ENCODE results near the gene ADRA1B.

DNA sequence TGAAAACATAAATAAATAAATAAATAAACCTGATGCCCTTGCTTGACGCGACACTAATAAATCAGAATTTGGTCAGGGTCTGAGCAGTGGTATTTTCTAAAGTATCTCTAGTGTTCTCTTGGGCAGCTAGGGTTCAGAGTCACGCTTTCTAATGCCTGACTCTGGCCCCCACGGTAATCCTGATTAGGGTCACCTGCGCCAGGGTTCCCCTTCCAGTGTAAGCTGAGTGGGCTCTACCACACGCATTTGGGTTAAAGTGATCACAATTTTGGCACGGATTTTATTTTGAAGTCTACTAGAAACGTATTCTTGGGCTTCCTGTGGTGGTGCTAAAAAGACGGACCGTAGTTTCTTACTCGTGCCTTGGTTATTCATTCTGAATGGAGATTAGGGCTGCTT lies 93.3 kb downstream of the ADRA1B start:
- TF ChIP-seq, protein P1, sequence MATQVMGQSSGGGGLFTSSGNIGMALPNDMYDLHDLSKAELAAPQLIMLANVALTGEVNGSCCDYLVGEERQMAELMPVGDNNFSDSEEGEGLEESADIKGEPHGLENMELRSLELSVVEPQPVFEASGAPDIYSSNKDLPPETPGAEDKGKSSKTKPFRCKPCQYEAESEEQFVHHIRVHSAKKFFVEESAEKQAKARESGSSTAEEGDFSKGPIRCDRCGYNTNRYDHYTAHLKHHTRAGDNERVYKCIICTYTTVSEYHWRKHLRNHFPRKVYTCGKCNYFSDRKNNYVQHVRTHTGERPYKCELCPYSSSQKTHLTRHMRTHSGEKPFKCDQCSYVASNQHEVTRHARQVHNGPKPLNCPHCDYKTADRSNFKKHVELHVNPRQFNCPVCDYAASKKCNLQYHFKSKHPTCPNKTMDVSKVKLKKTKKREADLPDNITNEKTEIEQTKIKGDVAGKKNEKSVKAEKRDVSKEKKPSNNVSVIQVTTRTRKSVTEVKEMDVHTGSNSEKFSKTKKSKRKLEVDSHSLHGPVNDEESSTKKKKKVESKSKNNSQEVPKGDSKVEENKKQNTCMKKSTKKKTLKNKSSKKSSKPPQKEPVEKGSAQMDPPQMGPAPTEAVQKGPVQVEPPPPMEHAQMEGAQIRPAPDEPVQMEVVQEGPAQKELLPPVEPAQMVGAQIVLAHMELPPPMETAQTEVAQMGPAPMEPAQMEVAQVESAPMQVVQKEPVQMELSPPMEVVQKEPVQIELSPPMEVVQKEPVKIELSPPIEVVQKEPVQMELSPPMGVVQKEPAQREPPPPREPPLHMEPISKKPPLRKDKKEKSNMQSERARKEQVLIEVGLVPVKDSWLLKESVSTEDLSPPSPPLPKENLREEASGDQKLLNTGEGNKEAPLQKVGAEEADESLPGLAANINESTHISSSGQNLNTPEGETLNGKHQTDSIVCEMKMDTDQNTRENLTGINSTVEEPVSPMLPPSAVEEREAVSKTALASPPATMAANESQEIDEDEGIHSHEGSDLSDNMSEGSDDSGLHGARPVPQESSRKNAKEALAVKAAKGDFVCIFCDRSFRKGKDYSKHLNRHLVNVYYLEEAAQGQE (IDR thresholded peaks at IDR 0.05; ENCODE audit: low read depth): no peak
- TF ChIP-seq, protein P2, sequence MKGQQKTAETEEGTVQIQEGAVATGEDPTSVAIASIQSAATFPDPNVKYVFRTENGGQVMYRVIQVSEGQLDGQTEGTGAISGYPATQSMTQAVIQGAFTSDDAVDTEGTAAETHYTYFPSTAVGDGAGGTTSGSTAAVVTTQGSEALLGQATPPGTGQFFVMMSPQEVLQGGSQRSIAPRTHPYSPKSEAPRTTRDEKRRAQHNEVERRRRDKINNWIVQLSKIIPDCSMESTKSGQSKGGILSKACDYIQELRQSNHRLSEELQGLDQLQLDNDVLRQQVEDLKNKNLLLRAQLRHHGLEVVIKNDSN (IDR thresholded peaks at IDR 0.05): no peak
- TF ChIP-seq, protein P3, sequence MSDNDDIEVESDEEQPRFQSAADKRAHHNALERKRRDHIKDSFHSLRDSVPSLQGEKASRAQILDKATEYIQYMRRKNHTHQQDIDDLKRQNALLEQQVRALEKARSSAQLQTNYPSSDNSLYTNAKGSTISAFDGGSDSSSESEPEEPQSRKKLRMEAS (IDR thresholded peaks at IDR 0.05): no peak
- TF ChIP-seq TCF12 (IDR thresholded peaks at IDR 0.05; ENCODE audit: low read depth): no peak
- no peak for TF ChIP-seq YY1 (IDR thresholded peaks at IDR 0.05; ENCODE audit: low read depth)
- TF ChIP-seq EGR1 (IDR thresholded peaks at IDR 0.05): no peak
- no peak for TF ChIP-seq TAF1 (IDR thresholded peaks at IDR 0.05; ENCODE audit: low read depth)
- no peak for TF ChIP-seq NFIC (IDR thresholded peaks at IDR 0.05)
- TF ChIP-seq EP300 (IDR thresholded peaks at IDR 0.05; ENCODE audit: borderline replicate concordance): no peak
- TF ChIP-seq TEAD4 (IDR thresholded peaks at IDR 0.05): no peak
- TF ChIP-seq RAD21 (IDR thresholded peaks at IDR 0.05; ENCODE audit: low read depth): no peak
- TF ChIP-seq CREB1 (IDR thresholded peaks at IDR 0.05; ENCODE audit: low read depth): no peak
